SH-SY5Y (cell line): ENCODE results near the gene SUSD6.

Experiments
- GATA2 ChIP-seq: IDR thresholded peaks from 2 replicates; pipeline ENCODE4 v1.6.1; 2011; ENCODE audit warnings: mild to moderate bottlenecking, low read depth, low read length
- GATA3 ChIP-seq: IDR thresholded peaks from 2 replicates; pipeline ENCODE4 v1.6.1; 2011; ENCODE audit warnings: low read depth, mild to moderate bottlenecking, low read length, moderate library complexity

- TF ChIP-seq GATA3, result no peak
- no peak for TF ChIP-seq GATA2
Observed at GRCh38 chr14:69716478-69717187, 105.2 kb downstream of the SUSD6 start.
